Esophagus squamous epithelium (tissue), 5 donors: ENCODE results near the gene GTF2I. TPM values are rescaled to one million over a fixed set of nuclear protein-coding genes. Genes with fewer than 3 reads are reported as not detected.
"Not testable (repeated sequence)": the region's sequence is repeated elsewhere in the genome, so short reads cannot be mapped to it uniquely, and the experiment has no call there.

Experiments used
- DNase-seq: peaks from one replicate; lab custom pipeline; 2025; lab: John Stamatoyannopoulos, UW
- H3K27ac ChIP-seq, 4 donors: fragments of 200-600 bp; sonication (generic); one replicate each; pipeline ENCODE4 v1.5.1; 2016 to 2019; ENCODE audit warnings: mild to moderate bottlenecking in 1 of 4
- H3K27me3 ChIP-seq, 4 donors: fragments of 200-600 bp; sonication (generic); 1 replicate in 3 of 4; 2 replicates in 1 of 4; pipeline versions ENCODE4 v1.5.1 to v1.6.0; 2017 to 2021; ENCODE audit warnings: antibody characterized with exemption in 1 of 4
- H3K36me3 ChIP-seq, 3 donors: fragments of 200-600 bp; sonication (generic); one replicate each; pipeline ENCODE4 v1.5.1; 2016 to 2019
- H3K4me1 ChIP-seq, 3 donors: fragments of 200-600 bp; sonication (generic); one replicate each; pipeline ENCODE4 v1.5.1; 2017 to 2019
- H3K4me3 ChIP-seq, 4 donors: fragments of 200-600 bp; sonication (generic); 1 replicate in 3 of 4; 2 replicates in 1 of 4; pipeline ENCODE4 v1.5.1; 2016 to 2019; ENCODE audit warnings: mild to moderate bottlenecking in 2 of 4, moderate library complexity in 1 of 4
- H3K9me3 ChIP-seq, 3 donors: fragments of 200-600 bp; sonication (generic); one replicate each; pipeline ENCODE4 v1.5.1; 2016 to 2019
- CTCF ChIP-seq, 6 experiments: fragments of 450-650 bp in 4 of 6; fragments of 200-600 bp in 2 of 6; sonication (generic) in 2 of 6; IDR thresholded peaks; one replicate each; pipeline ENCODE4 v1.5.1; 2016 to 2019; ENCODE audit warnings: antibody characterized with exemption in 6 of 6, mild to moderate bottlenecking in 4 of 6, moderate library complexity in 4 of 6
- POLR2A ChIP-seq, 4 donors: fragments of 450-650 bp; IDR thresholded peaks; one replicate each; pipeline ENCODE4 v1.6.1; 2017; ENCODE audit warnings: antibody characterized with exemption in 4 of 4, mild to moderate bottlenecking in 4 of 4, moderate library complexity in 3 of 4
- WGBS, 2 donors: methylation state at CpG; one replicate each; pipeline ENCODE4 v1.1.5; 2018; 5-methylcytosine and 5-hydroxymethylcytosine counted together
- intact Hi-C: fragments of 100-400 bp; cut with DNase I; formaldehyde crosslinking; loops from one replicate; pipeline ENCODE4 v1.15.0; 2022
- total RNA-seq, 4 donors: library from RNA; depleted of rRNA; stranded (reverse); fragments of >200 nt; gene quantifications; one replicate each; pipeline ENCODE4 v1.1.0, GENCODE V29; 2016
- donor health status: DM: yes; HTN: yes; CAD: no.

Gene GTF2I
- total RNA-seq, 4 donors from 2014 or later: 104 to 146 (median 129) TPM

- peaks cover 0 to 100% (median 21%) of the 10 kb centered on the region in 3 donors for H3K36me3 ChIP-seq
- intact Hi-C loops: no loop called here
Observed at GRCh38 chr7:74718336-74718735, 60.8 kb downstream of the GTF2I start.

GRCh38 chr7:74722153-74722552, 64.6 kb downstream of the GTF2I start:
- no peak overlapping the region for H3K4me3 ChIP-seq
- intact Hi-C loops: no loop called here
- H3K4me1 ChIP-seq: no peaks in the 10 kb centered on the region
- WGBS, 2 donors: 91 to 92% methylated on average over 16 of the region's 16 CpGs
- TF ChIP-seq CTCF (IDR thresholded peaks at IDR 0.05): no peak
- TF ChIP-seq POLR2A (IDR thresholded peaks at IDR 0.05): no peak
- DNase-seq: no peak
- no peaks in the 10 kb centered on the region for H3K27me3 ChIP-seq
- no peak overlapping the region for H3K27ac ChIP-seq
- peaks cover 0 to 97% (median 18%) of the 10 kb centered on the region in 3 donors for H3K36me3 ChIP-seq
- H3K9me3 ChIP-seq: no peaks in the 10 kb centered on the region

More at GRCh38 chr7:74718336-74718735, 60.8 kb downstream of the GTF2I start:
- Histone ChIP-seq H3K27ac (no peak overlapping the region), H3K4me1 (no peaks in the 10 kb centered on the region), H3K9me3 (peaks cover 0 to 3% (median 0%) of the 10 kb centered on the region in 3 donors), H3K4me3 (no peak overlapping the region), H3K27me3 (no peaks in the 10 kb centered on the region)
- WGBS, 2 donors: 76 to 79% methylated on average over 1 of the region's 1 CpG
- DNase-seq: no peak
- TF ChIP-seq CTCF (IDR thresholded peaks at IDR 0.05) (no peak), POLR2A (IDR thresholded peaks at IDR 0.05) (no peak)

GRCh38 chr7:74725840-74726239, 68.3 kb downstream of the GTF2I start:
- Histone ChIP-seq H3K36me3 (peaks cover 0 to 70% (median 4%) of the 10 kb centered on the region in 3 donors), H3K27me3 (no peaks in the 10 kb centered on the region), H3K4me3 (no peak overlapping the region), H3K4me1 (no peaks in the 10 kb centered on the region), H3K9me3 (no peaks in the 10 kb centered on the region), H3K27ac (no peak overlapping the region)
- TF ChIP-seq POLR2A (IDR thresholded peaks at IDR 0.05): no peak
- TF ChIP-seq CTCF (IDR thresholded peaks at IDR 0.05): no peak
- intact Hi-C loops: no loop called here
- WGBS, 2 donors: 50 to 83% methylated on average over 1 of the region's 1 CpG
- no peak for DNase-seq

GRCh38 chr7:74726309-74727101, 69.0 kb downstream of the GTF2I start:
- no peak overlapping the region for H3K27ac ChIP-seq
- no peaks in the 10 kb centered on the region for H3K9me3 ChIP-seq
- intact Hi-C loops: no loop called here

GRCh38 chr7:74728686-74729085, 71.2 kb downstream of the GTF2I start:
- intact Hi-C loops, H3K27me3 ChIP-seq, H3K4me3 ChIP-seq, H3K9me3 ChIP-seq, H3K4me1 ChIP-seq, DNase-seq, H3K27ac ChIP-seq: not testable (repeated sequence)
- H3K36me3 ChIP-seq: peaks cover 0 to 41% (median 0%) of the 10 kb centered on the region in 3 donors
- no CpG with 5 or more reads among the region's 10 CpGs for WGBS, 2 donors

More at GRCh38 chr7:74726309-74727101, 69.0 kb downstream of the GTF2I start:
- Histone ChIP-seq H3K4me1 (no peaks in the 10 kb centered on the region), H3K36me3 (peaks cover 0 to 63% (median 4%) of the 10 kb centered on the region in 3 donors), H3K4me3 (no peak overlapping the region), H3K27me3 (no peaks in the 10 kb centered on the region)
- DNase-seq: no peak
- 91 to 93% methylated on average over 8 of the region's 8 CpGs for WGBS, 2 donors
- TF ChIP-seq POLR2A (IDR thresholded peaks at IDR 0.05) (no peak), CTCF (IDR thresholded peaks at IDR 0.05) (no peak)

- H3K9me3 ChIP-seq, DNase-seq, H3K27ac ChIP-seq, H3K4me1 ChIP-seq, intact Hi-C loops, H3K27me3 ChIP-seq, H3K4me3 ChIP-seq: not testable (repeated sequence)
- peaks cover 0 to 32% (median 0%) of the 10 kb centered on the region in 3 donors for H3K36me3 ChIP-seq
- WGBS, 2 donors: no CpG with 5 or more reads among the region's 5 CpGs
Observed at GRCh38 chr7:74730186-74730585, 72.7 kb downstream of the GTF2I start.

GRCh38 chr7:74739974-74740703, 82.6 kb downstream of the GTF2I start:
- H3K27ac ChIP-seq, H3K9me3 ChIP-seq, intact Hi-C loops, H3K4me3 ChIP-seq, H3K4me1 ChIP-seq, DNase-seq, H3K36me3 ChIP-seq, H3K27me3 ChIP-seq: not testable (repeated sequence)
- no CpG with 5 or more reads among the region's 14 CpGs for WGBS, 2 donors

- DNase-seq, H3K4me1 ChIP-seq, H3K36me3 ChIP-seq, intact Hi-C loops, H3K9me3 ChIP-seq, H3K27ac ChIP-seq, H3K4me3 ChIP-seq, H3K27me3 ChIP-seq: not testable (repeated sequence)
- WGBS, 2 donors: no CpG with 5 or more reads among the region's 9 CpGs
Observed at GRCh38 chr7:74743936-74744557, 86.5 kb downstream of the GTF2I start.
